Measurements from ENCODE around the gene EHF.

DNA sequence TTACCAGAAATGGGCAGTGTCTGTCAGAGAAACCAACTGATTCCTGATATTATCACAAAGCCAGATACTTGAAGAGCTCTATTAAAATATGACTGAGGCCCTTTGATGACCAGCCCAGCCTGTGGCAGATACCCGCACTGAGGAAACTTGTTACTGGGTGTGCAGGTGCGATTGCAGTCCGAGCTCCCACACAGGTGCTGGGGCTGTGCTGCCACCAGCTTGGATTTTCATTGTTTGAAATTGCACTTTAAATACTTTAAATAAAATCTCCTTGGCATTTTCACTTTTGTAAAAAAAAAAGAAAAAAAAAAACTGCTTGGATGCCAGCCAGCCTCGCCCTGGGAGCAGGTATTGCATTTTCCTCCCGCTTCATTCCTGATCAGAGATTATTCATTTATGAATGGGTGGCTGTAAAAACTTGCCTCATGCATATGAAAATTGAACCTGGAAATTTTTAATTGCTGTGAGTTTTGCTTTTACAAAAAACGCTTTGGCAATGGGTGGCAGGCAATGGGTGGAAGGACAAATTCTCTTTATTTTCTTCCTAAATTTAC lies 21.2 kb downstream of the EHF start:
- TF ChIP-seq GATA2 (IDR thresholded peaks at IDR 0.05; ENCODE audit: low read depth, low read length), result no peak
- no peak for TF ChIP-seq GATA3 (IDR thresholded peaks at IDR 0.05; ENCODE audit: low read depth, low read length)
